Activated T-cell treated with anti-CD3 and anti-CD28 coated beads for 1 hour (primary cell): ENCODE results near the gene OXLD1.
"Not testable (repeated sequence)": the region's sequence is repeated elsewhere in the genome, so short reads cannot be mapped to it uniquely, and the experiment has no call there.

Experiments used
- DNase-seq: peaks from one replicate; pipeline ENCODE4 v3.0.0-alpha.2; 2020; ENCODE audit warnings: low read depth

OXLD1 gene

DNA sequence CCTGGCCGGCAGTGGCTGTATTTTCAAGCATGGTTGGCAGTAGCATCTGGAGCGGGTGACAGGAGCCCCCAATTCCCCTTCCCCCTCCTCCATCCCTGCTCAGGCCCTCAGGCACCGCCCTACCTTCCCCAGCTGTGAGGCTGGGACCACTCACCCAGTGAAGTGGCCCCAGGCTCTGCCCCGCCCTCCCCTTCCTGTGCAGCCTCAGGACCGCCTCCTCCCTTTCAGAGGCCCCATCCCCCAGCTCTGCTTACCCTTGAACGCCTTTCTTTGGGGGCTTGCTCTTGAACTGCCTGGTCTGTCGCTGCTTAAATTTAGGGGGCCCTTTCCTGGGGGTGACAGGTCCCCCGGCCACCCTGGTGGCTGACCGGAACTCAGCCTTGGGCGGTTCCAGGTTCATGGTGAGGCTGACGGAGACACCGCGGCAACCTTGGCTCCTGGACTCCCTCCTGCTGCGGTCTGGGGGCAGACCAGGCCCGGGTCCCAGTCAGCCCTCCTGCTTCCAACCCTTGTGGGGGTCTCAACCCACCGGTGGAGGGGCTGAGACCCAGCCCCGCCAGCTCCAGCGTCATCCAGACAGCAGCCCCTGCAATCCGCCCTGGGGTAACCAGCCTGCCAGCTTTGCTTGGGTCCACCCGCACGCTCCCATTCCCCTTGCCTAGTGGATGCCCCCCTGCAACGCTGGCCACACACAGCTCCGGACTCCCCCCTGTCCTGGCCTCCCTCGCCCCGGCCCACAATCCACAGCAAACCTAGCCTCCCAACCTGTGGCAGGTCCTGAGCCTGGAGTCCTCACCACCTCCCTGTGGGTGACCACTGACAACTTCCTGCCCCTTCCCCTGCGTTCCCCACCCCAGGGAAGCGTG, 13.3 kb downstream of the OXLD1 start:
- DNase-seq: no peak

DNA sequence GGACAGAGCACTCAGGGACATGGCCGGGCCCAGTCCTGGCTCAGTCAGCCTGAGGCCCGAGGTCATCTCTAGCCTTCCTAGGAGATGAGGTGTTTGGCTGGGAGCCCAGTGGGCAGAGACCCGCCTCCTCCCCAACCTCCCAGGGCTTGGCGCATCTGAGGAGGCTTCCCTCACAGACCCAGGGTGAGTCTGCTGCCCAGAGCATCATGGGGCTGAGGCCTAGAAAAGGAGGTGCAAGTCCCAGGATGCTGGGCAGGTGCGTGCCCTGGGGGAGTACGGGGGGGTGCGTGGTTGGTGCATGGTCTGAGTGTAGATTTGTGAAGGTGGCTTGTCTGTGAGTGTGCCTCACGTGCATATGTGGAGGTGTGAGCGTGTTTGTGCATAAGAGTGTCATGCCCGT, 14.7 kb downstream of the OXLD1 start:
- DNase-seq: no peak

DNA sequence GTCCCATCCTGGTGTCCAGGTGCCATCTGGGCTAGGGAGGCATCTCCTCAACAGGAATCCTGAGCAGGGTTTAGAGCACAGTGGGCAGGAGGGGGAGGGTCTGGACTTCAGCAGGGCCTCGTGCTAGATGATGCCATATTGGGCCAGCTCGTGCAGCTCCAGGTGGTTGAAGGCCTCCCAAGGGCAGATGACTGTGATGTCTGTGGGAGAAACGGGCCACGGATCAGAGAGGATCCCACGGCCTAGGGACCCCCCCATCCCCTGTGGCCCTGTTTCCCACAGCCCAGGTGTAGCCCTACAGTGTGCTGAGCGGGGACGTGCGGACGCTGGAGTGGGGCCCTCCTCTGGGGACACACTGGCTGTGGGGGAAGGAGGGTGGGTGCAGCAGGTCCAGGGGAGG, 15.5 kb downstream of the OXLD1 start:
- DNase-seq: no peak

DNA sequence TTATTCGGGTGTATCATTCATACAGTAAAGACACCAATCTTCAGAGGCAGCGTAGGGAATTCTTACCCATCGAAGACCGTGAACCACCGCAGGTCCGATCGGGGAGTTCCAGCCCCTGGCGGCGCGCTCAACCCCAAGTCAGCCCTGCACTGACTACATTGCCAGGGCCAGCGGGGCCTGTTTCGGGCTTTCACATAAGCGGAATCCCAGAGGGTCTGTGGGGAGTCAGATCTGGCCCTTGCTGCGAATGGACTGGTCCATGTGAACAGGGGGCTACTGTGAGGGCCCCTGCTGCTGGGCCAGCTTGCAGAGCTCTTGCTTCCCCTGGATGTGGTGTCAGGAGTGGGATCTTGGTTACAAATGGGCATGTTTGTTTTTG, 17.7 kb downstream of the OXLD1 start:
- DNase-seq: no peak

DNA sequence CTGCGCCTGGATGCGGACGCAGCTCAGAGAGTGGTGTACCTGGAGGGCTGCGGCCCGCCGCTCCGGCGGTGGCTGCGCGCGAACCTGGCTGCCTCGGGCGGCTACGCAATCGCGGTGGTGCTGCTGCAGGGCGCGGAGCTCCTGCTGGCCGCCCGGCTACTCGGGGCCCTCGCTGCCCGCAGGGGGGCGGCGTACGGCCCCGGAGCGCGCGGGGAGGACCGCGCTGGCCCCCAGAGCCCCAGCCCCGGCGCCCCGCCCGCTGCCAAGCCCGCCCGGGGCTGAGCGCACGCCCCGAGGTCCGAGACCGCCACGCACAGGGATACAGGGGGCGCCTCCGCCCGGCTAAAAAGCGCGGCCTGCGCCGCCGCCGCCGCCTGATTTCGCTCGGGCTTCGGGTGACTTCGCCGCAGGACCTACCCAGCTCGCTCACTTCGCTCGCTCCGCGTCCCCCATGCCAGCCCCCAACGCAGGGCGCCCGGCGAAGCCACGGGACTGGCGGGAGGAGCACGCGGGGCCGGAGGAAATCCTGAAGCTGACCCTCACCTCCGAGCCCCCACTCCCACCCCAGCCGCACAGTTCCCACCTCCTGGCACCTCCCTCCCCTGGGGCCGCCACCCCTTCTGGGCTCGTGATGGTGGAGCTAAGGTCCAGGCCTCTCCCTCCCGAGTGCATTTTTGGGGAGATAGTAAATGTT, 18.2 kb downstream of the OXLD1 start:
- no peak for DNase-seq

DNA sequence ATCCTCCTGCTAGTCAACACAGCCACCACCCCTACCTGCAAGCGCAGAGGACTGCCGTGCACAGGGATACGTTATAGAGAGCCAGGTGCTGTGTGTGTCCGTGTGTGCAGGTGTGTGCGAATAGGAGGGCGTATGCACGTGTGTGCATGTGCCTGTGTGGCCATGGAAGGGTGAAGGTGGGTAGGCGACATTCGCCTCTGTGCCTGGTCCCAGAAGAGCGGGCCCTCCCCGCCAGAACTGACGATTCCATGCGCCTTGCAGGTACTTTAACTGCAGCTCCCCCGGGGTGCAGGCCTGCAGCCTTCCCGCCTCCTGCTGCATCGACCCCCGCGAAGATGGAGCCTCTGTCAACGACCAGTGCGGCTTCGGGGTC, 18.8 kb downstream of the OXLD1 start:
- no peak for DNase-seq

DNA sequence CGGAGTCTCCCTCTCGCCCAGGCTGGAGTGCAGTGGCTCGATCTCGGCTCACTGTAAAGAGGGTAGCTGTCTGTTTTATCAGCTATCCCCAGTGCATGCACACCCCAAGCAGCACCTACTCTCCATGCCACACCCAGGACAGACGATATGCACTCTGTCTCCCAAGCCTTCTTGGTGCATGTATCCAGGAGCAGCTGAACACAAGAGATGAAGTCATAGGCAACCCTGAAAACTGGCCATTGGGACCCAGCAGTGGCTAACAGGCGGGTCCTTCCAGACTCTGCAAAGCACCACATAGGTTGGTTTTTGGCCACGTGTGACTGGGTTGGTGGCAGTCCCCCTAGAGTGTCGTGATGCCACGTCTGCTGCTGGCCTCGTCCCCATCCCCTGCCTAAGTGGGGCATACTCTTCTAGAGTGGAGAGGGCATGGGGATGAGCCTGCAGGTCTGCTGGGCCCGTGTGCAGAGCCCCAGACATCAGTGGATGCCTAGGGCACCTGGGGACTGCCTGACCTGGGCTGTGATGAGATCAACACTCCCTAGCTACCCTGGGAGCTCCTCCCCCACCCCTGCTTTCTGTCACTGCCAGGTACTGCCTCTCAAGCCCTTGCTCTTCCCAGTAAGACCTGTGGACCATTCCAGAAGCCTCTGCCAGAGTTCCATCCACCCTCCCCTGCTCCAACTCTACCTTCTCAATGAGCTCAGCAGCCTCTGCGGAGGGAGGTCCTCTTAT, 19.4 kb downstream of the OXLD1 start:
- no peak for DNase-seq

DNA sequence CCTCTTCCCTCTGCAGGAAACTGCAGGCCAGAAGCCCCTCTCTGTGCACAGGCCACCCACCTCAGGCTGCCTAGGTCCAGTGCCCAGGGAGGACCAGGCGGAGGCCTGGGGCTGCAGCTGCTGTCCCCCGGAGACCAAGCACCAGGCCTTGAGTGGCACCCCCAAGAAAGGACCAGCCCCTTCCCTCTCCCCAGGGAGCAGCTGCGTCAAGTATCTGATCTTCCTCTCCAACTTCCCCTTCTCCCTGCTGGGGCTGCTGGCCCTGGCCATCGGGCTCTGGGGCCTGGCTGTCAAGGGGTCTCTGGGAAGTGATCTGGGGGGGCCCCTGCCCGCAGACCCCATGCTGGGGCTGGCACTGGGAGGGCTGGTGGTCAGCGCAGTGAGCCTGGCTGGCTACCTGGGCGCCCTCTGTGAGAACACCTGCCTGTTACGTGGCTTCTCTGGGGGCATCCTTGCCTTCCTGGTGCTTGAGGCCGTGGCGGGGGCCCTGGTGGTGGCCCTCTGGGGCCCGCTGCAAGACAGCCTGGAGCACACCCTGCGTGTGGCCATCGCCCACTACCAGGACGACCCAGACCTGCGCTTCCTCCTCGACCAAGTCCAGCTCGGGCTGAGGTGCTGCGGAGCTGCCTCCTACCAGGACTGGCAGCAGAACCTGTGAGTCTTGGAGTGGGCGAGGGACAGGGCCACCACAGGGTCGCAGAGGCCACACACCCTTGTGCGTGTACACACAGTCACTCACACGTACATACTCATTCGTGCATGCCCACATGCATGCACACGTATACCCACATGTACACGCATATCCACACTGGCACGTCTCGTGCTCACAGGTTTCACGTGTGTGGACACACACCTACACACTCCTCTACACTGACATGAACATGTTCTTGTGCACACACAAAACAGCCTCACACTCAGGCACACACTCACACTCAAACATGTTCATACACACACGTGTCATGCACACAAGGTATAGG, 21.1 kb downstream of the OXLD1 start:
- no peak for DNase-seq

DNA sequence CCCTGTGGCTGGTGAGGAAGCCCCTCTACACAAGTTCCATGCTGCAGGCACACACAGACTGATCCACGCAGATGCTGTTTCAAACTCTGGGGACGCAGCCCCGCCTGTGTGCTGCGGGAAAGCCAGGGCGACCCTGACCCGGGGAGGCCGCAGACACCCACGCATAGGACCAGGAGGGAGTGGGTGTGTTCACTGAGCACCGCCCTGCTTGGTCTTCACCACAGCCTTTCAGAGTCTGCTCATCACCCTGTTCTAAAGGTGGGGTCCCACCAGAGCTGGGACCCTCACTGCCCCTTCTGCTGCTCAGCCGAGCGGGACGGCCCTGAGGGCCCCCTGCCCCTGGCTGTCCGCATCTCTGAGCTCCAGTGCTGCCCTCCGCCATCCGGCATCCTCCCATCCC, 21.9 kb downstream of the OXLD1 start:
- no peak for DNase-seq

DNA sequence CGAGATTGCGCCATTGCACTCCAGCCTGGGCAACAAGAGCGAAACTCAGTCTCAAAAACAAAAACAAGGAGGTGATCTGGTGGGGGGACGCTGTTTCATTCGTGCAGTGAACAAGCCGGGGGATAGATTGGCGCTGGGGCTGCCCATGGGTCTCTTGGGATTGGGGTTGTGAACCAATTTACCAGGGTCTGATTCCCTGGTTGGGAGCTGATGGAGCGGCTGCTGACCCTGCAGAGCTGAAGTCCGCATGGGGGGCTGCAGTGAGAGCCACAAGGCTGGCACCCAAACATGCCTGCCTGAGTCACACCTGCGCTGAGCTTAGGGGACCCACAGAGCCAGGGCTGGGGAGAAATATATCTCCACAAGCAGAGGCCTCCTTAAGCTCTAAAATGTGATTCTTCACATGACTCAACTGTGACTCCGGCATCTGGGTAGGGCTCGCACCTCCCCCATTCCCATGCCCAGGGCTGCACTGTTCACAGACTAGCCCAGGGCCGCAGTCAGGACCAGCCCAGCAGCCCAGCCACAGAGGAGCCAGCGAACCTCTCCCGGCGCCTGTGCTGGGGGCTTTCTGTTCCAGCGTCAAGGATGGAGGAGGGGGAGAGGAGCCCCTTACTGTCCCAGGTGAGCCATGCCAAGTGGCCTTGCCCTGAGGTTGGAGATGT, 24.4 kb downstream of the OXLD1 start:
- DNase-seq: no peak

DNA sequence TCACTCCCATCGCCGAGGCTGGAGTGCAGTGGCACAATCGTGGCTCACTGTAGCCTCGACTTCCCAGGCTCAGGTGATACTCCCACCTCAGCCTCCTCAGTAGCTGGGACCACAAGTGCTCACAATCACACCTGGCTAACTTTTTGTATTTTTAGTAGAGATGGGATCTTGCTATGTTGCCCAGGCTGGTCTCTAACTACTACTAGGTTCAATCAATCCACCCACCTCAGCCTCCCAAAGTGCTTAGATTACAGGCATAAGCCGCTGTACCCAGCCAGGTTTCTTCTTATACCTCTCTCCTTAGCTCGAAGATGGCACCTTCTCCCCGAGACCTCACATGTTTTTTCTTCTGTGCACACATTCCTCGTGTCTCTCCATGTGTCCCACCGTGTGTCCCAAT, 26.4 kb downstream of the OXLD1 start:
- no peak for DNase-seq

DNA sequence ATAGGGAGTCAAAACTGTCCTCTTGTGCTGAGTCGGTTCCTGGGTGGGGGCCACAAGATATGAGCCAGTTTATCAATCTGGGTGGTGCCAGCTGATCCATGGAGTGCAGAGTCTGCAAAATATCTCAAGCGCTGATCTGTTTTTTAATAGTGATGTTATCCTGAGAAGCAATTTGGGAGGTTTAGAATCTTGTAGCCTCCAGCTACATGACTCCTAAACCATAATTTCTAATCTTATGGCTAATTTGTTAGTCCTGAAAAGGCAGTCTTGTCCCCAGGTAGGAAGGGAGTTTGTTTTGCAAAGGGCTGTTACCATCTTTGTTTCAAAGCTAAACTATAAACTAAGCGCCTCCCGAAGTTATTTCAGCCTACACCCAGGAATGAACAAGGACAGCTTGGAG, 27.7 kb downstream of the OXLD1 start:
- DNase-seq: no peak

DNA sequence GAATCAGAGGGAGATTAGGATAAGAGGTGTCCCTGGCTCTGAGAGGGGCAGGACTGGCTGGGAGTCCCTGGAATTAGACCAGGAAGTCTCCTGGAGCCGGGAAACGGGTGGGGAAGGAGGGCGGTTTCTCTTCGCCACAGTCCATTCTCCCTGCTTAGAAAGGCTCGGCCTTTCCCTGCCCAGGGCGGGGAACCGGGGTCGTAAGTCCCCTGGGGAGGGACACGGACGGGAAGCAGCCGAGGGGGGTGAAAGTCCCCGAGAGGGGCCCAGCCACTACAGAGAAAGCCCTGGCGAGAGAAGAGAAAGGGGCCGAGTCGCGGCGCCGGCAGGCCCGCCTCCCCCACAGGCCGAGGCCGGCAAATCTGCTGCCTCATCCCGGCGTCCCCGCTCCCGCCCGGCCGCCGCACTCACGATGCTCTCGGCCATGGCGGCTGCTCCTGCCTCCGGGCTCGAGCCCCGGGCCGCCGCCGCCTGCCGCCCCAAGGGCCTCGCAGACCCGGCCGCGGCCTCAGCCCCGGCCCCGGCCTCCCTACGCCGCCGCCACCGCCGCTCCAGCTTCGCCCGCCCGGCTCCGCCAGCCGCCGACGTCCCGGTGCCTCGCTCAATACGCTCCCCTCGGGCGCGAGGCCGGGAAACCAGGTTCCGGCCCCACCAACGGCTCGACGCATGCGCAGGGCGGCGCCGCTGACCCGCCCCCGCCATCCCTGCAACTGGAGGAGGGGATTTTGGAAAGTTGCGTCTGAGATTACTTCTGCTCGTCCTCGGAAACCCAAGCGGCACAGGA, 29.7 kb downstream of the OXLD1 start, which contains the start of the genes NPLOC4 and TSPAN10:
NPLOC4 (minus strand) TSS at position 608 of the 784 bp plus-strand sequence; CDS start at position 426, 182 bp downstream.
TSPAN10 (plus strand) TSS at position 692 of the 784 bp plus-strand sequence. CDS start 5,217 bp downstream, outside the sequence.
- peak; percentile 83 for DNase-seq

DNA sequence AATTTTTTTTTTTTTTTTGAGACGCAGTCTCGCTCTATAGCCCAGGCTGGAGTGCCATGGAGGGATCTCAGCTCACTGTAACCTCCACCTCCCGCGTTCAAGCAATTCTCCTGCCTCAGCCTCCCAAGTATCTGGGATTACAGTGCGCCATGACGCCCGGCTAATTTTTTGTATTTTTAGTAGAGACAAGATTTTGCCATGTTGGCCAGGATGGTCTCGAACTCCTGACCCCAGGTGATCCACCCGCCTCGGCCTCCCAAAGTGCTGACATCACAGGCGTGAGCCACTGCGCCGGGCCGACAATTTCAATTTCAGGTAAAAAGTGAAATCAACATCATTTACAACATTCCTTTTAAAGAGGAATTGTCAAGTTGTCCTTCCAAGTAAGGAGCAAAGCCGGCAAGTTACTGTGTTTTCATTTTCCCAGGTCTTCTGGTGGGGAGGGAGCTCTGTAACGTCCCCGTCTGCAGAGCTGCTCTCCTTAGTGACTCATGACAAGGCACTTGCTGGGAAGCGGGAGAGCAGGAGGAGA, 30.4 kb downstream of the OXLD1 start:
- DNase-seq: no peak

DNA sequence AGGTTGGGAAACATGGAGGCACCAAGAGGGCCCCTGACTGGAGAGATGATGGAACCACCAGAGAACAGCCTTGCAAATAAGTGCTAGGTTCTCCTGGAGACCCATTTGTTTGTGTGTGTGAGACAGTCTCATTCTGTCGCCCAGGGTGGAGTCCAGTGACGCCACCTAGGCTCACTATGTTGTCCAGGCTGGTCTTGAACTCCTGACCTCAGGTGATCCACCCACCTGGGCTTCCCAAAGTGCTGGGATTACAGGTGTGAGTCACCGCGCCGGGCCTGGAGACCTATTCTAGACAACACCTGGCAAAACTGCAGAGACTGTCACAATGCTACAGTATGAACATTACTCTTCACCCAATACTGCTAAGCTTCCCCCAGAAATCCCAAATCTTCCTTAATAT, 31.0 kb downstream of the OXLD1 start:
- DNase-seq: no peak

DNA sequence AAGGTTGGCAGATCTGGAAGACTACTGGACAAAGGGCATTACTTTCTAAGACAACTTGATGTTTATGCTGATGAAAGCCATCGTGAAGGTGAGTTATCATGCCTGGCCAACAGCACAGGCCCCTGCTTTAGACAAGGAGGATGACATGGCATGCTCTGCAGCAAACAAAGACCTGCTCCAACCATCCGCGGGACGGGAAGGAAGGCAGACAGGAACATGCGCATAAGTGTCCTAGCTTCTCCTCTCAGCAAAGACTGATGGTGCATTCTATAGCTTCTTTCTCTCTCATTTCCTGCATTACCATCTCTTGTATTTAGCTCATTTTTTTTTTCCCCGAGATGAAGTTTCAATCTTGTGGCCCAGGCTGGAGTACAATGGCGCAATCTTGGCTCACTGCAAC, 34.9 kb downstream of the OXLD1 start:
- DNase-seq: no peak

DNA sequence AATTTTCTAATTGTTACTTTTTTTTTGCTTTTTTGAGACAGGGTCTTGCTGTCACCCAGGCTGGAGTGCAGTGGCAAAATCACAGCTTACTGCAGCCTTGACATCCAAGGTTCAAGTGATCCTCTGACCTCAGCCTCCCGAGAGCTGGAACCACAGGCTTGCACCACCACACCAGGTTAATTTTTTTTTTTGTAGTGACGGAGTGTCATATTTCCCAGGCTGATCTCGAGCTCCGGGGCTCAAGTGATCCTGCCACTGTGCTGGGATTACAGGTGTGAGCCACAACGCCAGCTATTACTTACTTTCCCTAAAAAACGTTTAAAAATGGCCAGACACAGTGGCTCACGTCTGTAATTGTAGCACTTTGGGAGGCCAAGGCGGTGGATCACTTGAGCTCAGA, 36.1 kb downstream of the OXLD1 start:
- DNase-seq: no peak

DNA sequence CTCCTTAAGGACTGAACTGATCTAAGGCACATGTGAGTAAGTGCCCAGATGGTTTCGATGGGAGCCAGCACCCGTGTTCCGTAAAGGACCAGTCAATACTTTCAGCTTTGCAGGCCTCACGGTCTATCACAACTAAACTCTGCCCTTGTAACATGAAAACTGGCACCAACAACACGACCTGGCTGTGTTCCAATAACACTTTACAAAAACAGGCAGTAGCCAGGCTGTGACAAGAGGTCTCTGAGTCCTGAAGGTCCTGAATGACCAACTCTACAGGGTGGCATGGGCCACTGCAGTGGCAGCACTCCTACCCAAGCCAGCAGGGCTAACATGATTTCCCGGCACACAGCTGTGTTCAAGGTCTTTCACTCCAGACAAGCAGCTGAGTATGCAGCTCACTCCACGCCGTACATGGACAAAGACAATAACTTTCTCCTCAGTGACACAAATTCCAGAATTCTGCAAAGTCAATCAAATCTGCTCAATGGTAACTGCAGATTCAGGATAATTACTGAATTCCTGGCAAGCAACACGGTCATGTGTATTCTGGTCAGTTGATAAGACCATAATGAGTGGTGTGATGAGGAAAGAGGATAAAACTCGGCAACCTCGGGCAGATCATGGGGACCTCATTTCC, 44.8 kb downstream of the OXLD1 start:
- no peak for DNase-seq

DNA sequence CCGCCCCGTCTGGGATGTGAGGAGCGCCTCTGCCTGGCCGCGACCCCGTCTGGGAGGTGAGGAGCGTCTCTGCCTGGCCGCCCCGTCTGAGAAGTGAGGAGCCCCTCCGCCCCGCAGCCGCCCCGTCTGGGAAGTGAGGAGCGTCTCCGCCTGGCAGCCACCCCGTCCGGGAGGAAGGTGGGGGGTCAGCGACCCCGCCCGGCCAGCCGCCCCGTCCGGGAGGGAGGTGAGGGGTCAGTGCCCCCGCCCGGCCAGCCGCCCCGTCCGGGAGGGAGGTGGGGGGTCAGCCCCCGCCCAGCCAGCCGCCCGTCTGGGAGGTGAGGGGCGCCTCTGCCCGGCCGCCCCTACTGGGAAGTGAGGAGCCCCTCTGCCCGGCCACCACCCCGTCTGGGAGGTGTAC, 48.1 kb downstream of the OXLD1 start:
- DNase-seq: not testable (repeated sequence)
